GM18909 (cell line): ENCODE results near the gene SENP2.
"Not testable (repeated sequence)": the region's sequence is repeated elsewhere in the genome, so short reads cannot be mapped to it uniquely, and the experiment has no call there.

ENCODE experiments used
- ATAC-seq: cut with Tn5 transposase; IDR thresholded peaks from one replicate; pipeline ENCODE4 v1.9.1; 2021; ENCODE audit warnings: mild to moderate bottlenecking; ENCODE audit not compliant: unreplicated experiment, poor library complexity

SENP2 gene

DNA sequence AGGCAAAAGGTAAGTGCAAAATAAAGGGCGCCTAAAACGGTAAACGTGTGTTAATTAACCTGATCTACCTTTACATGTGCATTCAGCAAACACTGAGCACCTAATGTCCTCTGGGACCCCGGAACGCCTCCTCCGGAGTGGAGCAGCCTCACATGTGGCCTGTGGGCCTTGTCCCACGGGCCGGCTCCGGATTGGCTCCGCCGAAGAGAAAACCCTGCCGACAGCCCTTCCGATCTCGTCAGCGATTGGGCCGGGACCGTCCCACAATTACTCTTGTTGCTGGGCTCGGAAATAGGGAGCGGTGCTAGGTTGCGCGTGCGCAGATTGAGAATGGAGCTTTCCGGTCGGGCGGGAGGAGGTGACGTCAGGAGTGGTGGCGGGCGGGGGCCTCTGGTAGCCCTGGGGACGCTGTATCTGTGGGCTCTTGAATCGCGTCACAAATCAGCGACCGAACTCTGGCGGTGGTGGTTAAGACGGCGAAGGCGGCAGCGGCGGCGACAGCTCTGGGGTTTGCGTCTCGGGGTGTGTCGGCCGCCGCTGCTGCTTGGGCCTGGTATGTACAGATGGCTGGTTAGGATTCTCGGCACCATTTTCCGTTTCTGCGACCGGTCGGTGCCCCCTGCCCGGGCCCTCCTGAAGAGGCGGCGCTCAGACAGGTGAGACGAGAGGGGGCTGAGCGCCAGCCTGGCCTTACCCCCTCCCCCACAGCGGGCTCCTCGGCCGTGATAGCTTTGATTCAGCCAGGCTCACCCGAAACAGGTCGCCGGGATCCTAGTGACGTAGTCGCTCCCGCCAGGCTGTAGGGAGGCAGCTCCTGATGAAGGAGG, at the start of gene SENP2:
SENP2 (plus strand) TSS at position 437 of the 827 bp plus-strand sequence; CDS start at position 556, 119 bp downstream.
- ATAC-seq = peak; percentile 95

DNA sequence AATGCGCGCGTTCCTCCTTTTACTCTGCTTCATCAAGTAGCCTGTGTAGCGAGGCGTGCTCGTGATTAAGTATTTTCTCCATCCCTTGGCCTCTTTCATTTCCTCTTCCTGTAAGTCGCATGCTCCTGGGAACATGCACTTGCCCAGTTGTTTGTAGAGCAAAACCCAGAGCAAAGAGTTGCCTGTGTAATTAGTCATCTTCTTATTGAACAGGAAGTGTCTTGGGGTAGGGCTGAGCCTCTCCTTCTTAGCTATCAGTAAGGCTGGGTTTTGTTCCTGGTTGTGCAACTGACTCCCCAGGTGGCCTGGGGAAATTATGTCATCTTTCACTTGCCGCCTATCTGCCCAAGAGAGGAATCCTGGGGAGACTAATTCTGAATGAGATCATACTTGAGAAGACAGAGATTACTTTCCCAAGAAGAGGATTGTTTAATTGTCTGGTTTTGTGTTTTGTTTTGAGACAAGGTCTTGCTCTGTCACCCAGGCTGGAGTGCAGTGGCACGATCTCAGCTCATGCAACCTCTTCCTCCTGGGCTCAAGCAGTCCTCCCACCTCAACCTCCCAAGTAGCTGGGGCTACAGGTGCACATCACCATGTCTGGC, 48.6 kb upstream of the SENP2 start:
- peak; percentile 98 for ATAC-seq

DNA sequence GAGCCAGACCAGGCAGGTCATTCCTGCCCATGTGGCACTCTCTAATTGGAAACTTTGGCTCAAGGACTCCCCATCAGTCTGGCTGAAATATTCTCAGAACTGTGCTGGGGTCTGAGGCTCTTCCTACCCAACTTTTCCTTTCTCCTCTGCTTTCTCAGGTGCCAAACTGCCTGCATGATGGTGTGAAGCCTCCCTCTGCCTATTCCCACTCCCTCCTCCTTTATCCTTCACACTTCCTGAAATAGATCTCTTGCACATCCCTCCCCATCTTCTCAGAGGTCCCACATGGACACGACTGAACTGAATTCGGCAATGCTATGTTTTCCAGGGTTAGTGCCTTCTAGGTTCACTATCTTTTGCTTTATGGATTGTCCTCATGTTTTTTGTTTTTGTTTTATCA, 46.2 kb upstream of the SENP2 start:
- ATAC-seq = no peak

DNA sequence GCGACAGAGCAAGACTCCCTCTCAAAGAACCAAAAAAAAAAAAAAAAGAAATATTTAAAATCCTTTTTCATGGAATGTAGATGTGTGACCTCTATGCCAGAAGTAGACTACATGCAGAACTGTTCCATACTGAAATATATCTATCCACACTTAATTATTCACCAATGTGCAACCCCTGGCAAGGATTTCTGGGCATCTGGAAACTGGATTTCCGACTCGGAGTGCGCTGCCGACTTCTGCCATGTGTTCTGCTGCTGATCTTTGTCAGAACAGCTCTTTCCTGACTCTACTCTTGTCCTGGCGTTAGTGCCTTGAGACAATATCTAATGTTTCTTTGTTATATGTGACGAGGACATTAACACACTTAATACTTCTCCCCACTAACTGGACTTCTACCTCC, 45.4 kb upstream of the SENP2 start:
- no peak for ATAC-seq

DNA sequence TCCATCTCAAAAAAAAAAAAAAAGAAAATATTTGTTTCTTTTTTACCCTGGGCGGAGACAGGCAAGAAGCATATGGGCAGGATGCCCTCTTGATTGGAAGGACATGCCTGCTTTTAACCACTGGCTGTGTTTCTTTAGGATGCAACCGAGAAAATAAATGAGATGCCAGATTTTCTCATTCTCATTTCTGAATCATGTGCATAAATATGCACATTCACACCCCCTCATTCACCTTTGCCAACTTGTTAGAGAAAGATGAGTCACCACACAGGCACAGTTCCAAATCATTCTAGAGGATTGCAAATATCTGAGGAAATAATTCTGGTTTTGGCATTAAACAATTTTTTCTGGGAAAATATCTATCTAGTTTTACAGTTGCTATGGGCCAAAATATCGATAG, 37.0 kb upstream of the SENP2 start:
- no peak for ATAC-seq

DNA sequence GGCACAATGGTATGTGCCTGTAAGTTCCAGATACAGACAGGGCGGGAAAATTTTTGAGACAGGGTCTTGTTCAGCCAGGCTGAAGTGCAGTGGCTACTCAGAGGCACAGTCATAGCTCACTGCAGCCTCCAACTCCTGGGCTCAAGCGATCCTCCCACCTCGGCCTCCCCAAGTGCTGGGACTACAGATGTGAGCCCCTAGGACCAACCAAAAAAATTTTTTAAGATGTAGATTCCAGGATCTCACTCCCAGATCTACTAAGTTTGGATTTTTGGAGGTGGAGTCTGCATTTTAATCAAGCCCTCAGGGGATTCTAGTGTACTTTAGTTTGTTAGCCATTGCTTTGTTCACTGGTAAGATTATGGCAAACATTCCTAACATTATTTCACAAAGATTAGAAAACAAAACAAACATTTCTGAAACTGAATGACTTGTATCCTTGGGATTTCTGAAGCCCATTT, 36.4 kb upstream of the SENP2 start:
- ATAC-seq = no peak

DNA sequence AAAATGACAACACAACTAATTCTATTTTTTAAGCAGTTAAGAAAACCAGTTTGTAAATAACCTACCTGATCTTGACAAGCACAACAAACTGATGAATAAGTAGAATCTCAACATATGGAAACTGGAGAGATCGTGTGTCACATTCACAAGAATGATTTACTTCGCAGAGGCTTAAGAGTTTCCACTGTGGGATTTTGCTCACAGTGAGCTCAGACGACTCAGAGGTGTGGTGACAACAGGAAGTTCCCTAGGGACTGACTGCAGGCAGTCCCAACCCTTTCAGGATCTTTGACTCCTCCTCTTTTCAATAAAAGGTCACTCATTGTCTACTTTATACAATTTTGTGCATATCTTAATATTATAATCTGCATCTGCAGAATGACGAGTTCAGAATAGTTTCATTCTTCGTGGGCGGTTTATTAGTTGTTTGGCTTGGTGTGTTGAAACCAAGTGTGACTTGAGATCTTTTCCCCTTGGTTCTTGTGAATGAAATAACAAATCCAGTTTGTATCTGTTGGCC, 33.7 kb upstream of the SENP2 start, which contains the start of gene LIPH:
LIPH (minus strand) TSS at position 231 of the 520 bp plus-strand sequence; CDS start at position 114, 117 bp downstream.
- peak; percentile 79 for ATAC-seq

DNA sequence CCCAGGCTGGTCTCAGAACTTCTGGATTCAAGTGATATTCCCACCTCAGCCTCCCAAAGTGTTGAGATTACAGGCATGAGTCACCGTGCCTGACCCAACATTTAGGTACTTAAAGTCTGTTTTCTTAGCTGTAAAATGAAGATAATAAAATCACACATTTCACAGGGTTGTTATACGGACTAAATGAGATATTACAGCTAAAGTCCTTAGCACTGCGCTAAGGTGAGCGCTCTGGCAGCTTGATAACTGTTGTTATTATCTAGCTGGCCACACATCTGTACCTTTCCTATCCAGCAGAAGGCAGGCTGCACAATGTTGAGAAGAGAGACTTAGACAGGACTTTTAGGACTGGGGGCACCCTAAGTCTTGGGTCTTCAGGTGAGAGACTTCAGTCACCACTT, 31.0 kb upstream of the SENP2 start:
- ATAC-seq = no peak

DNA sequence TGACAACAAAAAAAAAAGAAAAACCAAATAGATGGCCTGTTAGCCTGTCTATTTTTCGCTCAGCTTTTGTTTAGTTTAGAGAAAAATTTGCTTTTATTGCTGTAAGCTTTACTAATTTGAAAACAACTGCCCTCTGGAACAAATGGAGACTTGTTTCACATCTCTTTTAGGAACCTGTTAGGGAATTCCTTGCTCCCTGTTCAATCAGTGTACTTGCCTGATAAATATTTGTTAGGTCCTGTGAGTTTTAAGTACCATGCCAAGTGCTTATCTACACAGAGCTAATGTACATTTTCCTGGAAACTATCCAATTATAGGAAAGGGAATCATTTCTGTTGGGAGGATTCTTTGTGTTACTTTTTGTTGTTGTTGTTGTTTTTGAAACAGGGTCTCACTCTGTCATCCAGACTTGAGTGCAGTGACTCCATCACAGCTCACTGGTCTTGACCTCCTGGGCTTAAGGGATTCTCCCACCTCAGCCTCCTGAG, 30.2 kb upstream of the SENP2 start:
- ATAC-seq = no peak

DNA sequence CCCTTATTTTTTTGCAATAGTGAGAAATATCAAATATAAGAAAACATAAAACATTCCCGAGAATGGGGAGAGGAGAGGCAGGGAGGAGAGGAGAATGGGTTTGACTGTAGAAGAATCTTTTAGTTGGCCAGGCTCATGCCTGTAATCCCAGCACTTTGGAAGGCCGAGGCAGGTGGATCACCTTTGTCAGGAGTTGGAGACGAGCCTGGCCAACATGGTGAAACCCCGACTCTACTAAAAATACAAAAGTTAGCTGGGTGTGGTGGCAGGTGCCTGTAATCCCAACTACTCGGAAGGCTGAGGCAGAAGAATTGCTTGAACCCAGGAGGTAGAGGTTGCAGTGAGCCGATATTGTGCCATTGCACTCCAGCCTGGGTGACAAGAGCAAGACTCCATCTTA, 29.5 kb upstream of the SENP2 start:
- not testable (repeated sequence) for ATAC-seq

DNA sequence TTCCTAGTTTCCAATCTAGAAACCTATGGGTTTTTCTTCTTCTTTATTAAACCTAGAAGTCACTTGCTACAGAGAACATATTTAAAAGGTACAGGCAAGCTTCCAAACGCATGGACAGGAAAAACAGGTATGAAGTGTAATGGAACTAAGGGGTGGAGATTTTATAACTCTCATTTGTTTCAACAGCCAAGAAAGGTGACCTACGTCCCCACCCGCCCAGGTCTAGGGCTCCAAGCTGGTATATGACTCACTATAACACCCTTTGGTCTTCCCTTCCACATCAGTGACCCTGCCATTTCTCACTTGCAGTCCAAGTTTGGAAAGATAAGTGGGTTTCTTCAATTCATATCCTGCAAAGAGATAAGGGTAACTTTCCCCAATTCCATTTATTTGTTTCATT, 27.7 kb upstream of the SENP2 start:
- no peak for ATAC-seq

DNA sequence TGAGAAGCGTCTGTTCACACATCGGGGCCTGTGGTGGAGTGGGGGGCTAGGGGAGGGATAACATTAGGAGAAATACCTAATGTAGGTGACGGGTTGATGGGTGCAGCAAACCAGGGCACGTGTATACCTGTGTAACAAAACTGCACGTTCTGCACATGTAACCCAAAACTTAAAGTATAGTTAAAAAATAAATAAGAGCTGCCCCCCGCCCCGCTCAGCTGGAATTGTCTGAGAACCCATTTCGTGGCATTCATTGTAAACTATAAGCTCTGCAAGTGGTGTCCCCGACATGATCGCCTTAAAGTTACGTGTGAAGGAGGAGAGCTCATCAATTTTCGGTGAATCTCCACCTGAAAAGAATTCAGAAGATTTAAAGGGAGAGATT, 26.4 kb upstream of the SENP2 start:
- ATAC-seq = no peak

DNA sequence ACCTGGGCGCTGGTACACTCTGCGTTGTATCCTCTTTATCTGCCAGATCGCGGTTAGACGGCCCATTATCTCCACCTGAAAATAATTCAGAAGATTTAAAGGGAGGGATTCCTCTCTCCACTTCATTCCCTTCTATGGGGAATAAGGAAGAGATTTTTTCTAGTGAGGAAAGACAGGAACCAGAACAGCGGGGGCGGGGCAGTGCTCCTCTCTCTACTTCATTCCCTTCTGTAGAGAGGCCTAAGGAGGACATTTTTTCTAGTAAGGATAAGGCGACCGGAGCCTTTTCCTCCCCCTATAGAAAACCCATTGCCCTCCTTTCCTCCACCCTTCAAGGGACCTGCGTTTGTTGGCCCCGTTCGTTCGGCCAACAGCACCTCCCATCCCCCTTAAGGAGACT, 25.4 kb upstream of the SENP2 start:
- no peak for ATAC-seq

DNA sequence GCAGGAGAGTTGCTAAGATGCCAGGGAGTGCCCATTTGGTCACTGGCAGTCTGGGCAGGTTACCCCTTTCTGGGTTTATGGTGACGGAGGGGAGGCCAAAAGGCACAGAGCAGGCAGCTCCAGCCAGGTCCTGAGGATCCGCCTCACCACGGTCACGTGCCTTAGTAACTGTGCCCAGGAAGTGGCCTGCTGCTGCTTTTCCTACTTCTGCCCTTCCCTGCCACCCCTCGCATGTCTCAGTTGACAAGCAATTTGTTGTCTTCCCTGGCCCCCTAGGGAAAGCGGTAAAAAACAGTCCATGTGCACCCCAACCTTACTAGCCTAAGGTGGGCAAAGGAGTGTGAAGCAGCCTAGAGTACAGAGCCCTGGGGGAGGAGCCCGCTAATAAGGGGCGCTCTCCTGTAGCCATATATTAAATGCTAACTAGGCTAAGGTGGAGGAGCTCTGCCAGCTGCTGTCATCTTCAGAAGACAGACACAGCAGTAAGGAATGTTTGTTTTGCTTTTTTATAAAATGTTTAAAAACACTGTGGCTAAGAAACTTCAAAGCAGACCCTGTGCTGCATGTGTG, 24.6 kb upstream of the SENP2 start:
- ATAC-seq = no peak

DNA sequence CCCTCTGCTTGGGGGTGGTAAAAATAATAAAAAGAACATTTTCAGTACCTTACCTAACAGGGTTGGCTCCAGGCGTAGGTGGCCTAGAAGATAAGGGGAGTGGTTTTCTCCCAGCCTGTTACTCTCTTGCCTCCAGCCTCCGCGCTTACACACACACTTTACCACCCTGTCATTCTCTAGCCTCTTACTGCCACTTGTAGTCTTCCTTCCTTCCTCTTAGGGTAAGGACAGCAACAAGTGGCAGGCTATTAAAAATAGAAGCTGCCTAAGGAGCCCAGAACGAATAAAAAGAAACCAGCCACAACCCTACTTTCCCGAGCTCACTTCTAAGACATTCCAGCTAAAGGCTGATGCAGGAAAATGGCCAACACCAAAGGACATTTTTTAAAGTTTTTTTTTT, 24.1 kb upstream of the SENP2 start:
- ATAC-seq = no peak

DNA sequence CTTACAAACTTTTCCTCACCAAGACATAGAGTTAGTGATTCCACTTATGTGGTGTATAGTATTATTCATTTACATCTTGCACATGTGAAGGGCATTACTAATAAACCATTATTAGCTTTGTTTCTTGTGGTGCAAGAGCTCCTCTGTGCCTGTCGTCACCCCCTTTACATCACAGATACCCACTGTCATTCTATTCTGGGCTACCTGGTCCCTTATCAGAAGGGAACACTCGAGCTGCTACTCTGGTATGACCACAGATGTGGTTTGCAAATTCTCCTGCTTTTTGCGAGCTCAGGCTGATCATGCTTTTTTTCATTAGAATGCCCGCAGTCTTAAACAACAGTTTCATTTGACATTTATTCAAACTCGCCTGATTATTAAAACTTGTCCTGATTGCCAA, 13.9 kb upstream of the SENP2 start:
- no peak for ATAC-seq

DNA sequence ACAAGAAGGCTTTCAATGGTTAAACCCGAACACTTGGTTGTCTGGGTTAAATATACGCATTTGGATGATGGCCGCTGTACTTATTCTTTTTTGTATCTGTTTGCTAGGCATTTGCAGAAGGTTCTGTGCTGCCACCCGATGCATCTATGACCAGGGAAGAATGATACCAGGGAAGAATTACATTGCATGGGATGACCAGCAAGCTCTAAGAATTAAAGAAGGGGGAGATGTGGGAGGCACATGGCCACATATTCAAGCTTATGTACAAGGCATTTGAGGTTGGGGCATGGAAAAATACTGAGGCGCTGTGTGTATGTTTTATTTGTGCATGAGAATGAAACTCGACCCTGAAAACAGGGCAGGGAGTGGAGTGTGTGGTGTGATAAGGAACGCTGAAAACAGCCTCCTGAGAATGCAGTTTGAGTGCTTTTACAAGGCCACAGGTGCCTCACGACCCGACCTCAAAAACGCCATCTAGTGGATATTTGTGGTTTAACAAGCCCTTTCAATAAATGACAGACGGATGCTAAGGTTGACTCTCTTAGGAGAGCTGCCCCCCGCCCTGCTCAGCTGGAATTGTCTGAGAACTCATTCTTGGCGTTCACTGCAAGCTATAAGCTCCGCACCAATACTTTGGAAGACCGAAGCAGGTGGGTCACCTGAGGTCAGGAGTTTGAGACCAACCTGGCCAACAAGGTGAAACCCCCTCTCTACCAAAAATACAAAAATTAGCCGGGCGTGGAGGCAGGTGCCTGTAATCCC, 10.8 kb upstream of the SENP2 start:
- ATAC-seq = not testable (repeated sequence)

DNA sequence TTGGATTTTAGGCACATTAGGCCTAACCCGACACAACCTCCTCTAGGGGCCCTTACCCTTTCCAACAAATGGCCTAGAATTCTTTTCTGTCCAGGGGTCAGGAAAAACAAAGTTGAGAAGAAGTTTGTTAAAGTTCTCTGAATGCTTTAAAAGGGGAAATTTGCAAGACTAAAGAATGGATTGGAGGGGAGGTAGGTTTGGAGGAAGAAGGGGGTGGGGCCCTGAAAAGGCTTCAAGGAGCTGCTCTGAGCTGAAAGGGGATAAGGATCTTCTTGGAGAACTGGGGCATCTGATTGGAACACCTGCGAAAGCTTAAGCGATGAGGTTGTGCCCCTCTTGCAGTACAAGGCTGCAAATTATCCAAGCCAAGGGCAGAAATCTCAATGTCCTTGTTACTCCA, 3.9 kb upstream of the SENP2 start:
- no peak for ATAC-seq

DNA sequence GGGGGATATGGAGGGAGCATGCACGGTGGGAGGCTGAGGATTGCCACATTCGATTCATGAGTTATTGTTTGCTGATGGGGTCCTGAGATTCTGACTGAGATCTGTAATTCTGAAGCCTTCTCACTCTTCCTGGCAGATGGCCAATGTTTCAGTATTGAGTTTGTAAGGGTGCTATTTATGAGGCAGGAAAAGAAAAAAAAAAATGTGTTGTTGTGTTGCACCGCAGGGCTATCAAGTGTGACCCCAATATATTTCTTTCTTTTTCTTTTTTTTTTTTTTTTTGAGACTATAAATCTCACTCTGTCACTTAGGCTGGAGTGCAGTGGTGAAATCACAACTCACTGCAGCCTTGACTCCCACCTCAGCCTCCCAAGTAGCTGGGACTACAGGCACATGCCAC, 3.2 kb upstream of the SENP2 start:
- no peak for ATAC-seq

DNA sequence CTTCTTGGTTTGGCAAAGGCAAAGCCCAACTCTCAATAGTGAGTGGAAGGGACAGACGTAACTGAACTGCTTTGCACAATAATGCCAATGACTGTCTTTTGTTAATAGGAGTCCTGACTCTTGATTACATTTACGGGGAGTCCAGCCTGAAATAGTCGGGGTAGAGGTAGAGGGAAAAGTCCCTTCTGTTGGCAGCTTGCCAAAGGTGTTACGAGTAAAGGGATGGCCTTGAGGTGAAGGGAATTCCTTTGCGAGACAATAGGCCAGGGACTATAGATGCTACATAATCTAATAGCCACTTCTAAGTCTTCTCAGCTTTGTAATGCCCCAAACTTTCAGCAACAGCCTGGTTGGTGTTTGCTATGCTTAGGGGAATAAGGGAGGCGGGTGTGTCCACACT, 2.2 kb upstream of the SENP2 start:
- no peak for ATAC-seq
